ENCODE measurements around the gene PHC1. TPM values are rescaled to one million over a fixed set of nuclear protein-coding genes. Genes with fewer than 3 reads are reported as not detected.

The PHC1 gene
- polyA plus RNA-seq, 1 of the 3 experiments (the other 2 are of a cell fraction), result 27.0 TPM

- Histone ChIP-seq H3K9ac (no peak overlapping the region), H3K9me2 (no peaks in the 10 kb centered on the region), H3K27ac (ENCODE audit: low read depth in 2 of 2, low read length in 1 of 2) (no peak overlapping the region), H3F3A (replicated peaks; ENCODE audit: insufficient read depth) (no peaks in the 10 kb centered on the region), H3K36me3 (replicated peaks in 1 of 2; ENCODE audit: control insufficient read depth in 1 of 2, insufficient read depth in 2 of 2, low read length in 1 of 2) (peaks cover 0 to 5% of the 10 kb centered on the region in 2 experiments), H4K20me1 (ENCODE audit: insufficient read depth) (no peaks in the 10 kb centered on the region), H2AFZ (ENCODE audit: low read depth) (no peak overlapping the region), H3K79me2 (ENCODE audit: insufficient read depth) (no peaks in the 10 kb centered on the region), H3K27me3 (ENCODE audit: insufficient read depth) (no peaks in the 10 kb centered on the region; the same call in 1 of the 2 replicates), H3K4me2 (no peak overlapping the region), H3K4me3 (ENCODE audit: low read depth in 2 of 2, low read length in 1 of 2) (no peak overlapping the region), H3K9me3 (no peaks in the 10 kb centered on the region), H3K4me1 (ENCODE audit: control insufficient read depth in 1 of 2, insufficient read depth in 2 of 2, low read depth in 1 of 2, low read length in 1 of 2) (no peaks in the 10 kb centered on the region)
- WGBS (ENCODE audit: low lambda C conversion rate), result 44% methylated on average over 7 of the region's 7 CpGs
- ChIA-PET POLR2A (no interaction called here), CTCF (interaction anchor here (1.3 to 1.7 kb wide), 2 partner anchors 16 to 152 kb away, joined by 5 to 9 read pairs; no protein-coding TSS in a partner anchor)
- DNase-seq, result no peak
- no peak for TF ChIP-seq TCF12 (IDR thresholded peaks at IDR 0.05)
- no peak for TF ChIP-seq NRF1 (IDR thresholded peaks at IDR 0.05; ENCODE audit: low read depth, low read length)
- no peak for TF ChIP-seq FOXJ3 (CRISPR knock-in tag; IDR thresholded peaks at IDR 0.05)
- TF ChIP-seq MAX (IDR thresholded peaks at IDR 0.05; ENCODE audit: low read depth), result no peak
- no peak for TF ChIP-seq FOSL2 (IDR thresholded peaks at IDR 0.05; ENCODE audit: borderline replicate concordance, low read depth)
- TF ChIP-seq SMC3 (IDR thresholded peaks at IDR 0.05; ENCODE audit: low read depth, low read length), result no peak
- TF ChIP-seq YY1 (IDR thresholded peaks at IDR 0.05; ENCODE audit: low read depth), result no peak
- TF ChIP-seq GABPA (IDR thresholded peaks at IDR 0.05; ENCODE audit: low read depth), result no peak
- no peak for TF ChIP-seq EZH2phosphoT487 (IDR thresholded peaks at IDR 0.05; ENCODE audit: borderline replicate concordance, low read depth)
- no peak for TF ChIP-seq MXI1 (IDR thresholded peaks at IDR 0.05; ENCODE audit: low read depth, low read length)
- TF ChIP-seq REST (IDR thresholded peaks at IDR 0.05; ENCODE audit: low read depth, low read length), result no peak
- TF ChIP-seq SIN3A (IDR thresholded peaks at IDR 0.05; ENCODE audit: borderline replicate concordance, low read depth, low read length), result no peak
- TF ChIP-seq ELF1 (IDR thresholded peaks at IDR 0.05), result no peak
- no peak for TF ChIP-seq CTCF (IDR thresholded peaks at IDR 0.05)
- TF ChIP-seq RXRA (IDR thresholded peaks at IDR 0.05; ENCODE audit: borderline replicate concordance, low read depth), result no peak
- TF ChIP-seq RAD21 (IDR thresholded peaks at IDR 0.05; ENCODE audit: low read length), result no peak
- no peak for TF ChIP-seq RCOR1 (IDR thresholded peaks at IDR 0.05; ENCODE audit: low read length)
- TF ChIP-seq IRF3 (IDR thresholded peaks at IDR 0.05; ENCODE audit: low read depth, low read length), result no peak
Observed at GRCh38 chr12:8897081-8897480, 17.2 kb upstream of the PHC1 start.
